K562 (cell line): ENCODE data around the gene TMEM214. TPM values are rescaled to one million over a fixed set of nuclear protein-coding genes. Genes with fewer than 3 reads are reported as not detected.
A peak's percentile ranks its signal among the peaks of the same experiment; 100 is the strongest.

Source experiments
- BHLHE40 ChIP-seq: IDR thresholded peaks from 2 replicates; pipeline ENCODE4 v1.6.1; 2011; ENCODE audit warnings: low read length, improper control_type of control experiment
- CXXC5 ChIP-seq: fragments of 250-450 bp; sonication (Bioruptor Pico); IDR thresholded peaks from 2 replicates; pipeline ENCODE4 v1.8.0; 2022; ENCODE audit warnings: inconsistent platforms, mild to moderate bottlenecking, moderate library complexity
- ETS1 ChIP-seq: conservative IDR thresholded peaks from 2 replicates; pipeline ENCODE4 v1.6.1; 2011; ENCODE audit warnings: low read depth, mild to moderate bottlenecking, low read length; ENCODE audit not compliant: control insufficient read depth
- ETS2 ChIP-seq: IDR thresholded peaks from 2 replicates; pipeline ENCODE4 v1.6.1; 2016; ENCODE audit warnings: borderline replicate concordance, missing genetic modification characterization, mild to moderate bottlenecking, moderate library complexity, missing compliant biosample characterization; ENCODE audit not compliant: poor library complexity, severe bottlenecking
- GABPB2 ChIP-seq: fragments of 250-450 bp; sonication (Bioruptor Pico); conservative IDR thresholded peaks from 2 replicates; pipeline ENCODE4 v1.5.1; 2021; ENCODE audit warnings: mild to moderate bottlenecking
- KLF13 ChIP-seq: fragments of 450-650 bp; IDR thresholded peaks from 2 replicates; pipeline ENCODE4 v1.6.1; 2016; ENCODE audit warnings: missing genetic modification characterization, low read depth, mild to moderate bottlenecking, missing compliant biosample characterization, moderate library complexity, borderline replicate concordance
- MNT ChIP-seq, 2 experiments: fragments of 450-650 bp; conservative IDR thresholded peaks; 2 replicates each; pipeline ENCODE4 v1.6.1; 2017; ENCODE audit warnings: mild to moderate bottlenecking in 2 of 2, moderate library complexity in 2 of 2
- MTA3 ChIP-seq: fragments of 450-650 bp; formaldehyde crosslinking; IDR thresholded peaks from 2 replicates; pipeline ENCODE4 v1.6.1; 2017; ENCODE audit warnings: mild to moderate bottlenecking, borderline replicate concordance
- NFXL1 ChIP-seq: fragments of 450-650 bp; formaldehyde crosslinking; IDR thresholded peaks from 2 replicates; pipeline ENCODE4 v1.4.0; 2021; ENCODE audit warnings: mild to moderate bottlenecking
- NFYB ChIP-seq: IDR thresholded peaks from 2 replicates; pipeline ENCODE4 v1.6.1; 2011; ENCODE audit warnings: mild to moderate bottlenecking, moderate library complexity; ENCODE audit not compliant: insufficient read length; ENCODE audit errors: extremely low read depth
- POLR3A ChIP-seq: IDR thresholded peaks from 2 replicates; pipeline ENCODE4 v1.6.1; 2011; ENCODE audit warnings: borderline replicate concordance, mild to moderate bottlenecking, moderate library complexity; ENCODE audit not compliant: insufficient read length, insufficient read depth; ENCODE audit errors: extremely low read depth
- PTRF ChIP-seq: fragments of 450-650 bp; IDR thresholded peaks from 2 replicates; pipeline ENCODE4 v1.6.1; 2016; ENCODE audit warnings: mild to moderate bottlenecking, missing genetic modification characterization, missing compliant biosample characterization
- RBM15 ChIP-seq: fragments of 200-400 bp; formaldehyde crosslinking; IDR thresholded peaks from 2 replicates; pipeline ENCODE4 v1.6.1; 2018; ENCODE audit warnings: mild to moderate bottlenecking, low read length, moderate library complexity; ENCODE audit not compliant: insufficient read depth
- SP2 ChIP-seq: IDR thresholded peaks from 2 replicates; pipeline ENCODE4 v1.6.1; 2011; ENCODE audit warnings: mild to moderate bottlenecking, low read depth, low read length, moderate library complexity; ENCODE audit not compliant: poor library complexity, severe bottlenecking; ENCODE audit errors: extremely low read depth
- ZFX ChIP-seq: sonication (generic); formaldehyde crosslinking; IDR thresholded peaks from 2 replicates; pipeline ENCODE4 v1.8.0; 2022; ENCODE audit warnings: mild to moderate bottlenecking, missing genetic modification reagents, moderate library complexity
- ZNF239 ChIP-seq: fragments of 250-450 bp; sonication (Bioruptor Pico); IDR thresholded peaks from 2 replicates; pipeline ENCODE4 v1.4.0; 2020; ENCODE audit warnings: mild to moderate bottlenecking
- ZNF395 ChIP-seq: fragments of 200-800 bp; sonication (Bioruptor generic); IDR thresholded peaks from 2 replicates; pipeline ENCODE4 v1.6.1; 2017; ENCODE audit warnings: missing genetic modification characterization, missing compliant biosample characterization
- ZNF41 ChIP-seq: fragments of 250-450 bp; sonication (Bioruptor Pico); conservative IDR thresholded peaks from 2 replicates; pipeline ENCODE4 v1.4.0; 2020; ENCODE audit warnings: mild to moderate bottlenecking
- polyA plus RNA-seq, 8 experiments: library from polyadenylated mRNA; depleted of rRNA in 4 of 8; stranded (reverse) in 5 of 8; unstranded in 3 of 8; fragments of >200 nt; fragmentation: Nextera tagmentation in 2 of 8; fragmentation: Illumina TruSeq in 1 of 8; extraction: Ambion mirVana in 2 of 8; extraction: Trizol in 1 of 8; gene quantifications; 2 replicates each; pipeline versions ENCODE4 v1.2.1 to v1.2.3, GENCODE V29; 2011 to 2014; ENCODE audit warnings: inconsistent platforms in 1 of 8, missing spikeins in 1 of 8
- total RNA-seq, 7 experiments: library from RNA; depleted of rRNA in 6 of 7; stranded (reverse); fragments of >200 nt in 6 of 7; fragmentation: Illumina TruSeq in 2 of 7; extraction: Trizol in 2 of 7; gene quantifications; 2 replicates each; pipeline versions ENCODE4 v1.2.1 to v1.2.3, GENCODE V29; 2011 to 2021; ENCODE audit warnings: low replicate concordance in 1 of 7
- TF ChIP-seq, protein P1 (sequence below): fragments of 250-450 bp; sonication (Bioruptor Pico); IDR thresholded peaks from 2 replicates; pipeline ENCODE4 v1.4.0; 2020
- TF ChIP-seq, protein P2 (sequence below): fragments of 250-450 bp; sonication (Bioruptor Pico); IDR thresholded peaks from 2 replicates; pipeline ENCODE4 v1.8.0; 2021; ENCODE audit warnings: mild to moderate bottlenecking, moderate library complexity

Gene TMEM214
- total and polyA plus RNA-seq, 9 of the 15 experiments (the other 6 are each of a cell fraction or from before 2014, with no cell fraction given), result 11.4 to 81.4 (median 44.1) TPM

GRCh38 chr2:27006602-27007415 is 26.0 kb upstream of the TMEM214 start (continued):
- TF ChIP-seq ETS2 (tag) (no peak), GABPB2 (CRISPR knock-in tag) (no peak), ZNF395 (CRISPR knock-in tag) (peak; percentile 87), SP2 (no peak), MTA3 (0 out of 2 replicates have a peak, but pooled peaks have one; percentile 37), NFYB (no peak), POLR3A (no peak), ETS1 (no peak), MNT (conservative IDR thresholded peaks at IDR 0.05) (peak; percentile 12 to 51; a peak in 1 of 4 replicates), KLF13 (tag) (no peak), BHLHE40 (no peak), ZFX (CRISPR knock-in tag) (no peak), CXXC5 (CRISPR knock-in tag) (peak; percentile 55), NFXL1 (CRISPR knock-in tag) (no peak), RBM15 (no peak), PTRF (tag) (no peak), ZNF239 (CRISPR knock-in tag) (no peak), ZNF41 (CRISPR knock-in tag) (no peak)
- TF ChIP-seq, protein P1, sequence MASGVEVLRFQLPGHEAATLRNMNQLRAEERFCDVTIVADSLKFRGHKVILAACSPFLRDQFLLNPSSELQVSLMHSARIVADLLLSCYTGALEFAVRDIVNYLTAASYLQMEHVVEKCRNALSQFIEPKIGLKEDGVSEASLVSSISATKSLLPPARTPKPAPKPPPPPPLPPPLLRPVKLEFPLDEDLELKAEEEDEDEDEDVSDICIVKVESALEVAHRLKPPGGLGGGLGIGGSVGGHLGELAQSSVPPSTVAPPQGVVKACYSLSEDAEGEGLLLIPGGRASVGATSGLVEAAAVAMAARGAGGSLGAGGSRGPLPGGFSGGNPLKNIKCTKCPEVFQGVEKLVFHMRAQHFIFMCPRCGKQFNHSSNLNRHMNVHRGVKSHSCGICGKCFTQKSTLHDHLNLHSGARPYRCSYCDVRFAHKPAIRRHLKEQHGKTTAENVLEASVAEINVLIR (CRISPR knock-in tag), result 0 out of 2 replicates have a peak, but pooled peaks have one; percentile 41
- TF ChIP-seq, protein P2, sequence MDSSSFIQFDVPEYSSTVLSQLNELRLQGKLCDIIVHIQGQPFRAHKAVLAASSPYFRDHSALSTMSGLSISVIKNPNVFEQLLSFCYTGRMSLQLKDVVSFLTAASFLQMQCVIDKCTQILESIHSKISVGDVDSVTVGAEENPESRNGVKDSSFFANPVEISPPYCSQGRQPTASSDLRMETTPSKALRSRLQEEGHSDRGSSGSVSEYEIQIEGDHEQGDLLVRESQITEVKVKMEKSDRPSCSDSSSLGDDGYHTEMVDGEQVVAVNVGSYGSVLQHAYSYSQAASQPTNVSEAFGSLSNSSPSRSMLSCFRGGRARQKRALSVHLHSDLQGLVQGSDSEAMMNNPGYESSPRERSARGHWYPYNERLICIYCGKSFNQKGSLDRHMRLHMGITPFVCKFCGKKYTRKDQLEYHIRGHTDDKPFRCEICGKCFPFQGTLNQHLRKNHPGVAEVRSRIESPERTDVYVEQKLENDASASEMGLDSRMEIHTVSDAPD, result no peak
